ENCODE results near the gene SRCIN1. TPM values are rescaled to one million over a fixed set of nuclear protein-coding genes. Genes with fewer than 3 reads are reported as not detected.
"Not testable (repeated sequence)": the region's sequence is repeated elsewhere in the genome, so short reads cannot be mapped to it uniquely, and the experiment has no call there.

SRCIN1 gene
- polyA plus RNA-seq, 3 donors: 1.3 to 8.9 (median 3.5) TPM

- no peak overlapping the region for H3K27ac ChIP-seq (ENCODE audit: low read depth, low read length)
- WGBS, 3 donors: 78 to 89% (median 89%) methylated on average over 6 of the region's 6 CpGs
Observed at GRCh38 chr17:38508570-38508950, 97.2 kb downstream of the SRCIN1 start.

GRCh38 chr17:38507921-38508569, 97.7 kb downstream of the SRCIN1 start:
- 72 to 86% (median 84%) methylated on average over 3 of the region's 3 CpGs for WGBS, 3 donors
- no peak overlapping the region for H3K27ac ChIP-seq (ENCODE audit: low read depth, low read length)

DNA sequence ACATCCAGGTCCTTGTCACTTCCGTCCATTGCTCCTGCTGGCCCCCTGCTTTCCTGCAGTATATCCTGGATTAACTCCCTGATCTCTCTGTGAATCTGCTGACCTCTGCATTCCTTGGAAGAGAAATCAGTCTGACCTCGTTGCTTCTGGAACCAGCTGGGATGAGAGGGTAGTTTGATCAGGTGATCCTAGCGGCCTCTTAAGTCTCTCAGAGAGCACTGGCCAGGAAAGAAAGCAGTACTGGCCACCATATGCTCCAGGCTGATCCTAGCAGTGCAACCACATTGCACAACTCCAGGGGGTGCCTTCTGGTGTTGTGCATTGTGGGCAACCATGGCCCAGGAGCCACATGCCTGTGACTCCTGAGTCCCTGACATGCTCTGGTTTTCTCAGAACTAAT, 98.3 kb downstream of the SRCIN1 start:
- 74 to 79% (median 79%) methylated on average over 3 of the region's 3 CpGs for WGBS, 3 donors
- H3K27ac ChIP-seq (ENCODE audit: low read depth, low read length): no peak overlapping the region

DNA sequence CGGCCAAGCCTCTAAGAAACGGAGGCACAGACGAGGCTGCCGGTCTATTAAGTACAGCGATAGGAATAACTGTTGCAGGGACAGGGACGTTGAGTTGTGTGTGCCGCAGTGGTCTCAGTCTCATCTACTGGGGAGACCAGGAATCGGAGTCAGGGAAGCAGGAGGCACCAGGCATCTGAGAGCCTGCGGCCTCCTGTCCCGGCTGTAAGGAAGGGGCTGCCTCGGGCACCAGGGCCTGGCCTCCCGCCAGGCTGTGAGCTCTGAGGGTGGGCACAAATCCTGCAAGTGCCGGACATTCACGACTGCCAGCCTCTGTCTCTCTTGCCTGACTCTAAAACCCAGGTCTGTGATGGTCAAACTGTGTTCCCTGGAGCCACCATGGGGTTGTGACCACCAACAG, 101.5 kb downstream of the SRCIN1 start:
- WGBS, 3 donors: 90 to 95% (median 92%) methylated on average over 14 of the region's 14 CpGs

DNA sequence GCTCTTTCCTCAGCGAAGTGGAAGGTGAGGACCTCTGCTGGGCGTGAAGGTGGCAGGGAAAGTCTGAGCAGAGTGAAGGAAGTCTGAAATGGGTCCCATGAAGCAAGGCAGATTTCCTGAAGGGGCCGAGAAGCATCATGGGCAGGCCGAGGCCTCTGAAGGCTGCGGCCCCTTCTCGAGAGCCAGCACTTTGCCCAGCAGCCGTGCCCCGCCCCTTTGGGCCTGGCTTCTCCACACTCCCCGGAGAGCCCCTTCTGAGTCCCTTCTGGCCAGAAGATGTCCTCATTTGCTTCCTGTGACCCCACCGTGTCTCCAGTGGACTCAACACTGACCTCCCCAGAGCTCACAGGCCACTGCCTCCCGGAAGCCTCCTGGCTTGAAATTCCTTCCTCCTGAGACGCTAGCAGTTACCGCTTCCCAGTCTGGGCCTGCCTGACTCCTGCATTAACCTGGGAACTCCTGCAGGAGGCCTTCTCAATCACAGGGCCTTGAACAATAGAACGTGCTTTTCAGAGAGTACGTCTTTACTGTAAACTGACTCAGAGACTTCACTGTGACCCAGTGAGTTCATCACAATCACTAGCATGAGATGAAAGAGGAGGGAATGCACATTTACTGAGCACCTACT, 102.4 kb downstream of the SRCIN1 start:
- 87 to 90% (median 90%) methylated on average over 13 to 15 of the region's 15 CpGs for WGBS, 3 donors
- H3K27ac ChIP-seq (ENCODE audit: low read depth, low read length): not testable (repeated sequence)

More for the DNA sequence above, 101.5 kb downstream of the SRCIN1 start:
- H3K27ac ChIP-seq (ENCODE audit: low read depth, low read length): no peak overlapping the region

GRCh38 chr17:38501718-38502117, 104.0 kb downstream of the SRCIN1 start:
- WGBS, 3 donors: 92 to 96% (median 92%) methylated on average over 2 of the region's 2 CpGs
- H3K27ac ChIP-seq (ENCODE audit: low read depth, low read length): not testable (repeated sequence)

- 81 to 88% (median 85%) methylated on average over 8 to 10 of the region's 10 CpGs for WGBS, 3 donors
- not testable (repeated sequence) for H3K27ac ChIP-seq (ENCODE audit: low read depth, low read length)
Observed at GRCh38 chr17:38499230-38499629, 106.5 kb downstream of the SRCIN1 start.

GRCh38 chr17:38498353-38498752, 107.4 kb downstream of the SRCIN1 start:
- H3K27ac ChIP-seq (ENCODE audit: low read depth, low read length): no peak overlapping the region
- WGBS, 3 donors: 80 to 92% (median 84%) methylated on average over 10 to 14 of the region's 14 CpGs

- 88 to 97% (median 92%) methylated on average over 10 of the region's 10 CpGs for WGBS, 3 donors
- not testable (repeated sequence) for H3K27ac ChIP-seq (ENCODE audit: low read depth, low read length)
Observed at GRCh38 chr17:38497656-38498055, 108.1 kb downstream of the SRCIN1 start.

DNA sequence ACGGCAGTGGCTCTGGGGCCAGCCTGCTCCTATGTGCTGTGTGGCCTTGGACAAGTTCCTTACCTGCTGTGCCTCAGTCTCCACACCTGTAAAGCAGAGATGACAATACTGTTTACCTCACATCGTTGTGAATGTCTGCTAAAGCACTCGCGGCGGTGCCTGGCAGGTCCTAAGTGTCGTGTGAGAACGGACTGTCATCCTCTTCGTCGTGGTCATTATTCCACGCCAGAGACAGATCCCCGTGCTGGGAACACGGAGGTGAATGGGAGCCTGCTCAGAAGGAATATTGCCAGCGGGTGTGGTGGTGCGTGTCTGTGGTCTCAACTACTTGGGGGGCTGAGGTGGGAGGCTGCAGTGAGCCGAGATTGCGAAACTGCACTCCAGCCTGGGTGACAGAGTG, 111.6 kb downstream of the SRCIN1 start:
- WGBS, 3 donors: 81 to 94% (median 91%) methylated on average over 16 of the region's 16 CpGs
- not testable (repeated sequence) for H3K27ac ChIP-seq (ENCODE audit: low read depth, low read length)

DNA sequence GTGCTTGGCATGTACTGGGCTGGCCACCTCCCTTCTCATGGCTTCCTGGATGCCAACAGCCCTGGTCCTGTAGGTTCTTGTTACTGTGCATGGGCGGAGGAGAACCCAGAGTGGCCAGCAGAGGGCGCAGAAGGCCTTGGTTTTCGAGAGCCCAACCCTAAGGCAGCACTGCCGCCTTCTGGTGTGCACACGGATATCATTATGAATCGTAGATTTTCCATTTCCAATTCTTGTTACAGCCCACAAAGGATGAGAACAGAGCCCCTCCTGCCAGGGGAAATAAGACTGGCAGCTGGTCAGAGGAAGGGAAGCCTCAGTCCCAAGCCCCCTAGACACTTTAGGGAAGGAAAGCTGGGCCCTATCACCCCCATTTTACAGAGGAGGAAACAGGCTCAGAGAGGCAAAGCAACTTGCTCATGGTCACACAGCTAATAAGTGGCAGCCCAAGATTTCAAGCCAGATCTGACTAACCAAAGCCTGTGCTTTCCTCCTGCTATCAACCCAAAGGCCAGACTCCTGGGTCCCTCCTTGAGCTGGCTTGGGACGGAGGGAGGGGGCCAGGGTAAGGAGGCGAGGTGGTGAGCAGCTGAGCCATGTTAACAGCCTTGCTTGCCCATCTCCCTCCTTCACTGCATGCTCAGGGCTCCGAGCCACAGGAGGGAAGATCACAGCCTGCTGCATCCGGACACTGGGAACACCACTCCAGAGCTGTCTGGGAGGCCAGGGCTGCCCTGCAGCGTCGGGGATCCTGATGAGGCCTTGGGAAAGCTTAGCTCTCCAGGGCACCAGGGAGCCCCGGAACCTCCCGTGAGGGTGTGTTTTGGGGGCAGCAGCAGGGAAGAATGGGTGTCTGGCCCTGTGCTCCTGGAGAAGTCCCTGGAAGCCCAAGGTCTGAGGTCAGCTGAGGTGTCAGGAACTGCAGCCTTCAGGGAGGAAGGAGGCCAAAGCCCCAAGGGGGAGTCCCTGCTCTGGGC, 113.4 kb downstream of the SRCIN1 start:
- WGBS, 3 donors: 50 to 53% (median 53%) methylated on average over 14 of the region's 14 CpGs
- H3K27ac ChIP-seq (ENCODE audit: low read depth, low read length): not testable (repeated sequence)

- H3K27ac ChIP-seq (ENCODE audit: low read depth, low read length): not testable (repeated sequence)
- WGBS, 3 donors: 84 to 89% (median 84%) methylated on average over 19 of the region's 19 CpGs
Observed at GRCh38 chr17:38491346-38492066, 114.2 kb downstream of the SRCIN1 start.

- WGBS, 3 donors: 77 to 87% (median 84%) methylated on average over 17 of the region's 17 CpGs
- not testable (repeated sequence) for H3K27ac ChIP-seq (ENCODE audit: low read depth, low read length)
Observed at GRCh38 chr17:38489774-38490173, 116.0 kb downstream of the SRCIN1 start.

DNA sequence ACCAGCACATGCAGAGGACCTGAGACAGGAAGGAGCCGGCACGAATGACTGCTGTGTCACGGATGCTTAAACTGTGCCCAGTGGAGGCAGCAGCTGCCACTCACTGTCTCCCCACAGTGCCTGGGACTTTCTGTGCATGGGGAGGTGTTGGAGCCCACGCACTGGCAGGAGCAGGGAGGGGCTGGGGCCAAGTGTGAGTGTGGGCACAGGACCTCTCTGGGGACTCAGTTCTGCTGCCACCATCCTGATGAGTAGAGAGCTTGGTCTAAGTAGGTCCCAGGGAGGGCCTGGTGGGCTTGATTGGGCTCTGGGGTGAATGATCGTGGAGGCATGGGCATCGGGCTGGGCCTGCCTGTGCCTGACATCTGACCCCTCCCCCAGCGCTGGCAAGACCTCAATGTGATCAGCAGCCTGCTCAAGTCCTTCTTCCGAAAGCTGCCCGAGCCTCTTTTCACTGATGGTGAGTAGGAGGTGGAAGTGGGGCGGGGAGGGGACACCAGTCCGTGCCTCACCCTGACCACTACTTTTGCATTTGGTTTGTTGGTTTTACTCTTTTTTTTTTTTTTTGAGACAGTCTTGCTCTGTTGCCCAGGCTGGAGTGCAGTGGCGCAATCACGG, 120.0 kb downstream of the SRCIN1 start:
- 79 to 86% (median 81%) methylated on average over 11 to 13 of the region's 13 CpGs for WGBS, 3 donors
- not testable (repeated sequence) for H3K27ac ChIP-seq (ENCODE audit: low read depth, low read length)

DNA sequence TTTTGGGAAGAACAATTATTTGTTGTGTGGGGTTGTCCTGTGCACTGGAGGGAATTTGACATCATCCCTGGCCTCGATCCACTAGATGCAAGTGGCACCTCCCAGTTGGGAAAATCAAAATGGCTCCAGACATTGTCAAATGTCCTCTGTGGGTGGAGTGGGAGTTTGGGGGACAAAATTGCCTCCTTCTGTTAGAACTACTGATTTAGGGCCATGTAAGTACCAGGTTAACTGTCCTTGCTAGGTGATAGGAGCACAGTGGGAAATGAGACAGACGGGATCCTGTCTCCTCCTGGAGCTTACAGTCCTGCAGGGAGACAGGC, 120.6 kb downstream of the SRCIN1 start:
- H3K27ac ChIP-seq (ENCODE audit: low read depth, low read length): no peak overlapping the region
- WGBS, 3 donors: 32 to 51% (median 46%) methylated on average over 2 of the region's 2 CpGs

GRCh38 chr17:38484242-38485145, 121.3 kb downstream of the SRCIN1 start:
- H3K27ac ChIP-seq (ENCODE audit: low read depth, low read length): not testable (repeated sequence)
- WGBS, 3 donors: 51 to 54% (median 53%) methylated on average over 20 to 21 of the region's 21 CpGs

GRCh38 chr17:38482700-38483043, 123.1 kb downstream of the SRCIN1 start:
- 93 to 94% (median 94%) methylated on average over 6 to 8 of the region's 8 CpGs for WGBS, 3 donors
- not testable (repeated sequence) for H3K27ac ChIP-seq (ENCODE audit: low read depth, low read length)
